Measurements from ENCODE around the gene SLC4A3.
A peak's percentile ranks its signal among the peaks of the same experiment; 100 is the strongest.

The SLC4A3 gene

GRCh38 chr2:219641390-219642068 is 14.1 kb downstream of the SLC4A3 start:
- no peaks in the 10 kb centered on the region for H3K36me3 ChIP-seq
- no peak overlapping the region for H3K4me3 ChIP-seq (ENCODE audit: low read depth in 1 of 2, low read length in 1 of 2)
- peaks cover 32% of the 10 kb centered on the region for H3K27me3 ChIP-seq
- H3K9me3 ChIP-seq, result no peaks in the 10 kb centered on the region
- H3K27ac ChIP-seq, result no peak overlapping the region
- TF ChIP-seq, protein P1, sequence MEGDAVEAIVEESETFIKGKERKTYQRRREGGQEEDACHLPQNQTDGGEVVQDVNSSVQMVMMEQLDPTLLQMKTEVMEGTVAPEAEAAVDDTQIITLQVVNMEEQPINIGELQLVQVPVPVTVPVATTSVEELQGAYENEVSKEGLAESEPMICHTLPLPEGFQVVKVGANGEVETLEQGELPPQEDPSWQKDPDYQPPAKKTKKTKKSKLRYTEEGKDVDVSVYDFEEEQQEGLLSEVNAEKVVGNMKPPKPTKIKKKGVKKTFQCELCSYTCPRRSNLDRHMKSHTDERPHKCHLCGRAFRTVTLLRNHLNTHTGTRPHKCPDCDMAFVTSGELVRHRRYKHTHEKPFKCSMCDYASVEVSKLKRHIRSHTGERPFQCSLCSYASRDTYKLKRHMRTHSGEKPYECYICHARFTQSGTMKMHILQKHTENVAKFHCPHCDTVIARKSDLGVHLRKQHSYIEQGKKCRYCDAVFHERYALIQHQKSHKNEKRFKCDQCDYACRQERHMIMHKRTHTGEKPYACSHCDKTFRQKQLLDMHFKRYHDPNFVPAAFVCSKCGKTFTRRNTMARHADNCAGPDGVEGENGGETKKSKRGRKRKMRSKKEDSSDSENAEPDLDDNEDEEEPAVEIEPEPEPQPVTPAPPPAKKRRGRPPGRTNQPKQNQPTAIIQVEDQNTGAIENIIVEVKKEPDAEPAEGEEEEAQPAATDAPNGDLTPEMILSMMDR (IDR thresholded peaks at IDR 0.05), result no peak
- H3K4me1 ChIP-seq (ENCODE audit: control insufficient read depth in 1 of 2, insufficient read depth in 1 of 2, low read depth in 1 of 2, low read length in 1 of 2), result peaks cover 0 to 8% of the 10 kb centered on the region in 2 experiments

GRCh38 chr2:219642069-219642454 is 14.6 kb downstream of the SLC4A3 start:
- H3K9me3 ChIP-seq, result no peaks in the 10 kb centered on the region
- H3K36me3 ChIP-seq, result no peaks in the 10 kb centered on the region
- no peak overlapping the region for H3K27ac ChIP-seq
- no peak overlapping the region for H3K4me3 ChIP-seq (ENCODE audit: low read depth in 1 of 2, low read length in 1 of 2)
- TF ChIP-seq, protein P1 (IDR thresholded peaks at IDR 0.05), result no peak
- peaks cover 38% of the 10 kb centered on the region for H3K27me3 ChIP-seq
- peaks cover 0 to 8% of the 10 kb centered on the region in 2 experiments for H3K4me1 ChIP-seq (ENCODE audit: control insufficient read depth in 1 of 2, insufficient read depth in 1 of 2, low read depth in 1 of 2, low read length in 1 of 2)

GRCh38 chr2:219642465-219643083 is 15.1 kb downstream of the SLC4A3 start:
- H3K27me3 ChIP-seq, result peaks cover 39% of the 10 kb centered on the region
- TF ChIP-seq, protein P1 (IDR thresholded peaks at IDR 0.05), result peak; percentile 88
- H3K36me3 ChIP-seq, result no peaks in the 10 kb centered on the region
- no peaks in the 10 kb centered on the region for H3K9me3 ChIP-seq
- peaks cover 0 to 8% of the 10 kb centered on the region in 2 experiments for H3K4me1 ChIP-seq (ENCODE audit: control insufficient read depth in 1 of 2, insufficient read depth in 1 of 2, low read depth in 1 of 2, low read length in 1 of 2)
- H3K4me3 ChIP-seq (ENCODE audit: low read depth in 1 of 2, low read length in 1 of 2), result no peak overlapping the region
- no peak overlapping the region for H3K27ac ChIP-seq

- Histone ChIP-seq H3K27me3 (peaks cover 39% of the 10 kb centered on the region), H3K27ac (no peak overlapping the region), H3K4me3 (ENCODE audit: low read depth in 1 of 2, low read length in 1 of 2) (no peak overlapping the region), H3K36me3 (no peaks in the 10 kb centered on the region), H3K4me1 (ENCODE audit: control insufficient read depth in 1 of 2, insufficient read depth in 1 of 2, low read depth in 1 of 2, low read length in 1 of 2) (peaks cover 0 to 8% of the 10 kb centered on the region in 2 experiments), H3K9me3 (no peaks in the 10 kb centered on the region)
- TF ChIP-seq, protein P1 (IDR thresholded peaks at IDR 0.05), result no peak
Measured at GRCh38 chr2:219643084-219643473, 15.6 kb downstream of the SLC4A3 start.

DNA sequence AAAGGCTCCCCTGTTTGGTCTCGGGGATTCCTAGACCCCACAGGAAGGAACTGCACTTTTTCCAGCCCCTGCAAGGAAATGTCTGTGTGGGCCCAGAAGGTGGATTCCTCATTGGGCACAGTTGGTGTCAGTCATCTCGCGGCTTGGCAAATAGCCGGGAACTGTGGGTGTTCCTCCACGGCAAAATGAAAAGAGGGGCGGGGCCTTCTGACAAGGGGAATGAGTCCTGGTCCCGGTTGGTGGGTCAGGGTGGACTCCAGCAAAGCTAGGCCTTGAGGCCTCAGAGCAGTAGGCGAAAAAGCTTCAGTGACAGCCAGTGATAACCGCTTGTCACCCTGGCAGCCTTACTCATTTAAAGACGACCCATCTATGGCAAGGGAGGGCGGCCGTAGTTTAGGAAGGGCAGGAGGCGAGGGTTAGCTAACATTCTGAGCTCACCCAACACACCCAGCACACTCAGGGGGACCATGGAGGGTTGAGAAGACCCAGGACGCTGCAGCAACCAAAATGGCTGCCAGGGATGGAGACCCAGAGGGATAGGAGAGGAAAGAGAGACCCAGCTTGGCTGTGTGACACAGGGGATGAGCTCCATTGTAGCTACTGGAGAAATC is 16.5 kb downstream of the SLC4A3 start:
- Histone ChIP-seq H3K4me1 (ENCODE audit: control insufficient read depth in 1 of 2, insufficient read depth in 1 of 2, low read depth in 1 of 2, low read length in 1 of 2) (peaks cover 0 to 8% of the 10 kb centered on the region in 2 experiments), H3K36me3 (no peaks in the 10 kb centered on the region)
- TF ChIP-seq, protein P1 (IDR thresholded peaks at IDR 0.05), result no peak

More for the DNA sequence above, 16.5 kb downstream of the SLC4A3 start:
- H3K27me3 ChIP-seq, result peaks cover 36% of the 10 kb centered on the region
- H3K4me3 ChIP-seq (ENCODE audit: low read depth in 1 of 2, low read length in 1 of 2), result no peak overlapping the region
- no peaks in the 10 kb centered on the region for H3K9me3 ChIP-seq
- no peak overlapping the region for H3K27ac ChIP-seq

All from neutrophil (primary cell).